ENCODE results near the gene OCA2. TPM values are rescaled to one million over a fixed set of nuclear protein-coding genes. Genes with fewer than 3 reads are reported as not detected.

Gene OCA2
- total RNA-seq, 1 experiment from 2014 or later = 0.57 TPM

GRCh38 chr15:27784107-27784506 is 315.0 kb downstream of the OCA2 start:
- H3K27me3 ChIP-seq (replicated peaks; ENCODE audit: control insufficient read depth, insufficient read depth, low read length) = no peaks in the 10 kb centered on the region
- ChIA-PET POLR2A (no interaction called here), CTCF (no interaction called here)
- no peaks in the 10 kb centered on the region for H3K4me1 Mint-ChIP-seq (ENCODE audit: low read depth, unreplicated experiment)
- no peaks in the 10 kb centered on the region for H3K36me3 ChIP-seq (ENCODE audit: control insufficient read depth, insufficient read depth, low read length)
- no peak for DNase-seq
- H3K4me3 Mint-ChIP-seq (ENCODE audit: unreplicated experiment) = no peak overlapping the region
- peaks cover 4% of the 10 kb centered on the region for H3K27me3 Mint-ChIP-seq (ENCODE audit: insufficient read depth, unreplicated experiment)
- intact Hi-C loops (cut with micrococcal nuclease; ENCODE audit: unreplicated experiment) = no loop called here
- TF ChIP-seq CTCF (IDR thresholded peaks at IDR 0.05; ENCODE audit: insufficient read depth in 1 of 2, low read depth in 1 of 2, low read length in 1 of 2, severe bottlenecking in 1 of 2, unreplicated experiment in 1 of 2) = no peak
- H3K4me1 ChIP-seq = no peaks in the 10 kb centered on the region
- no peak overlapping the region for H3K4me3 ChIP-seq (ENCODE audit: low read depth, low read length)
- no peak overlapping the region for H3K27ac Mint-ChIP-seq (ENCODE audit: unreplicated experiment)
- H3K9me3 ChIP-seq = no peaks in the 10 kb centered on the region
- H3K9me3 Mint-ChIP-seq (ENCODE audit: unreplicated experiment) = no peaks in the 10 kb centered on the region
- no peaks in the 10 kb centered on the region for H3K36me3 Mint-ChIP-seq (ENCODE audit: insufficient read depth, unreplicated experiment)
- BruUV-seq (replicated peaks) = no TSS peak

- ChIA-PET POLR2A (no interaction called here), CTCF (no interaction called here)
- BruUV-seq (replicated peaks) = no TSS peak
- Mint-ChIP-seq H3K36me3 (ENCODE audit: insufficient read depth, unreplicated experiment) (no peaks in the 10 kb centered on the region), H3K9me3 (ENCODE audit: unreplicated experiment) (no peaks in the 10 kb centered on the region), H3K4me3 (ENCODE audit: unreplicated experiment) (no peak overlapping the region), H3K4me1 (ENCODE audit: low read depth, unreplicated experiment) (no peaks in the 10 kb centered on the region), H3K27ac (ENCODE audit: unreplicated experiment) (no peak overlapping the region), H3K27me3 (ENCODE audit: insufficient read depth, unreplicated experiment) (peaks cover 4% of the 10 kb centered on the region)
- H3K4me3 ChIP-seq (ENCODE audit: low read depth, low read length) = no peak overlapping the region
- no peaks in the 10 kb centered on the region for H3K4me1 ChIP-seq
- H3K9me3 ChIP-seq = no peaks in the 10 kb centered on the region
- H3K27me3 ChIP-seq (replicated peaks; ENCODE audit: control insufficient read depth, insufficient read depth, low read length) = no peaks in the 10 kb centered on the region
- no peak for TF ChIP-seq CTCF (IDR thresholded peaks at IDR 0.05; ENCODE audit: insufficient read depth in 1 of 2, low read depth in 1 of 2, low read length in 1 of 2, severe bottlenecking in 1 of 2, unreplicated experiment in 1 of 2)
- no peaks in the 10 kb centered on the region for H3K36me3 ChIP-seq (ENCODE audit: control insufficient read depth, insufficient read depth, low read length)
- intact Hi-C loops (cut with micrococcal nuclease; ENCODE audit: unreplicated experiment) = no loop called here
- no peak for DNase-seq
These were observed 315.4 kb downstream of the OCA2 start for GRCh38 chr15:27783678-27784077.

GRCh38 chr15:27782125-27782524 is 317.0 kb downstream of the OCA2 start:
- no peaks in the 10 kb centered on the region for H3K36me3 ChIP-seq (ENCODE audit: control insufficient read depth, insufficient read depth, low read length)
- BruUV-seq (replicated peaks) = no TSS peak
- H3K4me3 ChIP-seq (ENCODE audit: low read depth, low read length) = no peak overlapping the region
- no peak for TF ChIP-seq CTCF (IDR thresholded peaks at IDR 0.05; ENCODE audit: insufficient read depth in 1 of 2, low read depth in 1 of 2, low read length in 1 of 2, severe bottlenecking in 1 of 2, unreplicated experiment in 1 of 2)
- no peaks in the 10 kb centered on the region for H3K9me3 Mint-ChIP-seq (ENCODE audit: unreplicated experiment)
- H3K27ac Mint-ChIP-seq (ENCODE audit: unreplicated experiment) = no peak overlapping the region
- no peaks in the 10 kb centered on the region for H3K4me1 ChIP-seq
- CTCF ChIA-PET = no interaction called here
- H3K9me3 ChIP-seq = no peaks in the 10 kb centered on the region
- H3K4me1 Mint-ChIP-seq (ENCODE audit: low read depth, unreplicated experiment) = no peaks in the 10 kb centered on the region
- no peak for DNase-seq
- intact Hi-C loops (cut with micrococcal nuclease; ENCODE audit: unreplicated experiment) = no loop called here
- no peaks in the 10 kb centered on the region for H3K27me3 Mint-ChIP-seq (ENCODE audit: insufficient read depth, unreplicated experiment)
- POLR2A ChIA-PET = no interaction called here
- H3K36me3 Mint-ChIP-seq (ENCODE audit: insufficient read depth, unreplicated experiment) = no peaks in the 10 kb centered on the region
- H3K27me3 ChIP-seq (replicated peaks; ENCODE audit: control insufficient read depth, insufficient read depth, low read length) = no peaks in the 10 kb centered on the region
- no peak overlapping the region for H3K4me3 Mint-ChIP-seq (ENCODE audit: unreplicated experiment)

Measured in Caco-2 (cell line).